GM19025 (cell line): Measurements from ENCODE around the gene FAM168A.

Experiments
- ATAC-seq: cut with Tn5 transposase; IDR thresholded peaks from one replicate; pipeline ENCODE4 v1.9.1; 2021; ENCODE audit warnings: mild to moderate bottlenecking, low read depth, moderate library complexity; ENCODE audit not compliant: unreplicated experiment

Gene FAM168A

GRCh38 chr11:73563539-73564200 is 34.2 kb downstream of the FAM168A start:
- no peak for ATAC-seq

GRCh38 chr11:73559743-73560142 is 38.2 kb downstream of the FAM168A start:
- no peak for ATAC-seq

GRCh38 chr11:73556966-73557365 is 40.9 kb downstream of the FAM168A start:
- ATAC-seq, result no peak

GRCh38 chr11:73555615-73556014 is 42.3 kb downstream of the FAM168A start:
- no peak for ATAC-seq

- ATAC-seq, result no peak
Measured at GRCh38 chr11:73554671-73555320, 43.1 kb downstream of the FAM168A start.

GRCh38 chr11:73553266-73553665 is 44.6 kb downstream of the FAM168A start:
- ATAC-seq, result no peak

- ATAC-seq, result no peak
Measured at GRCh38 chr11:73551677-73552076, 46.2 kb downstream of the FAM168A start.

GRCh38 chr11:73549376-73549775 is 48.5 kb downstream of the FAM168A start:
- ATAC-seq, result no peak

GRCh38 chr11:73547706-73548595 is 50.0 kb downstream of the FAM168A start:
- no peak for ATAC-seq

GRCh38 chr11:73542175-73542574 is 55.7 kb downstream of the FAM168A start:
- ATAC-seq, result no peak

- no peak for ATAC-seq
Measured at GRCh38 chr11:73539506-73540084, 58.3 kb downstream of the FAM168A start.

GRCh38 chr11:73538381-73538872 is 59.5 kb downstream of the FAM168A start:
- ATAC-seq, result peak; percentile 58

GRCh38 chr11:73537969-73538368 is 59.9 kb downstream of the FAM168A start:
- ATAC-seq, result no peak

- no peak for ATAC-seq
Measured at GRCh38 chr11:73536961-73537360, 61.0 kb downstream of the FAM168A start.

GRCh38 chr11:73532310-73532709 is 65.6 kb downstream of the FAM168A start:
- ATAC-seq, result no peak

- no peak for ATAC-seq
Measured at GRCh38 chr11:73531386-73531785, 66.5 kb downstream of the FAM168A start.

GRCh38 chr11:73530109-73530508 is 67.8 kb downstream of the FAM168A start:
- ATAC-seq, result no peak

- ATAC-seq, result no peak
Measured at GRCh38 chr11:73529204-73529530, 68.7 kb downstream of the FAM168A start.

GRCh38 chr11:73528483-73529203 is 69.3 kb downstream of the FAM168A start:
- no peak for ATAC-seq

- no peak for ATAC-seq
Measured at GRCh38 chr11:73528013-73528412, 69.9 kb downstream of the FAM168A start.
